DOHH2 (cell line): Measurements from ENCODE around the gene FOXD2.

Source experiments
- H3F3A ChIP-seq: fragments of 200-600 bp; sonication (generic), shearing (Covaris generic); 2 replicates; pipeline ENCODE4 v1.6.0; 2016; ENCODE audit warnings: antibody characterized with exemption, mild to moderate bottlenecking; ENCODE audit not compliant: control insufficient read depth, insufficient read depth
- H3K27ac ChIP-seq: fragments of 200-600 bp; sonication (generic); 2 replicates; pipeline ENCODE4 v1.5.1; 2014; ENCODE audit warnings: low read depth, mild to moderate bottlenecking, low read length, moderate library complexity
- H3K27me3 ChIP-seq: fragments of 200-600 bp; sonication (generic); 2 replicates; pipeline ENCODE4 v1.6.1; 2014; ENCODE audit warnings: mild to moderate bottlenecking, low read length, mixed read lengths; ENCODE audit not compliant: control insufficient read depth
- H3K36me3 ChIP-seq: fragments of 200-600 bp; sonication (generic); 2 replicates; pipeline ENCODE4 v1.6.1; 2014; ENCODE audit warnings: mild to moderate bottlenecking, low read length, moderate library complexity, mixed read lengths; ENCODE audit not compliant: control insufficient read depth
- H3K4me1 ChIP-seq: fragments of 200-600 bp; sonication (generic); 2 replicates; pipeline ENCODE4 v1.6.1; 2014; ENCODE audit warnings: mild to moderate bottlenecking, low read length, mixed read lengths; ENCODE audit not compliant: control insufficient read depth
- H3K4me2 ChIP-seq: fragments of 200-600 bp; sonication (generic); 2 replicates; pipeline ENCODE4 v1.6.0; 2014; ENCODE audit warnings: mild to moderate bottlenecking, low read length, moderate library complexity
- H3K4me3 ChIP-seq: fragments of 200-600 bp; sonication (generic); 2 replicates; pipeline ENCODE4 v1.5.1; 2014; ENCODE audit warnings: mild to moderate bottlenecking, low read length, mixed read lengths
- H3K79me2 ChIP-seq: fragments of 200-600 bp; sonication (generic); 2 replicates; pipeline ENCODE4 v1.6.1; 2014; ENCODE audit warnings: mild to moderate bottlenecking, low read length, mixed read lengths; ENCODE audit not compliant: control insufficient read depth
- H3K9me2 ChIP-seq: fragments of 200-600 bp; sonication (generic); replicated peaks from 2 replicates; pipeline ENCODE4 v1.6.1; 2014; ENCODE audit warnings: mild to moderate bottlenecking, low read length, mixed read lengths; ENCODE audit not compliant: control insufficient read depth
- H3K9me3 ChIP-seq: fragments of 200-600 bp; sonication (generic); 2 replicates; pipeline ENCODE4 v1.6.1; 2014; ENCODE audit warnings: antibody characterized with exemption, low read length, mixed read lengths; ENCODE audit not compliant: control insufficient read depth, insufficient read depth
- H4K20me1 ChIP-seq: fragments of 200-600 bp; sonication (generic); 2 replicates; pipeline ENCODE4 v1.6.0; 2014; ENCODE audit warnings: low read depth, mild to moderate bottlenecking, antibody characterized with exemption, low read length, moderate library complexity; ENCODE audit not compliant: control insufficient read depth, insufficient read depth
- EZH2phosphoT487 ChIP-seq: fragments of 200-600 bp; sonication (generic); IDR thresholded peaks from 2 replicates; pipeline ENCODE4 v1.6.1; 2017; ENCODE audit warnings: borderline replicate concordance, mild to moderate bottlenecking, antibody characterized with exemption, low read length, moderate library complexity, mixed read lengths
- TF ChIP-seq, protein P1 (sequence below): fragments of 200-600 bp; sonication (generic); IDR thresholded peaks from one replicate; pipeline ENCODE4 v1.5.1; 2014; ENCODE audit warnings: antibody characterized with exemption, mild to moderate bottlenecking, low read depth, low read length; ENCODE audit not compliant: poor library complexity, severe bottlenecking

Gene FOXD2

DNA sequence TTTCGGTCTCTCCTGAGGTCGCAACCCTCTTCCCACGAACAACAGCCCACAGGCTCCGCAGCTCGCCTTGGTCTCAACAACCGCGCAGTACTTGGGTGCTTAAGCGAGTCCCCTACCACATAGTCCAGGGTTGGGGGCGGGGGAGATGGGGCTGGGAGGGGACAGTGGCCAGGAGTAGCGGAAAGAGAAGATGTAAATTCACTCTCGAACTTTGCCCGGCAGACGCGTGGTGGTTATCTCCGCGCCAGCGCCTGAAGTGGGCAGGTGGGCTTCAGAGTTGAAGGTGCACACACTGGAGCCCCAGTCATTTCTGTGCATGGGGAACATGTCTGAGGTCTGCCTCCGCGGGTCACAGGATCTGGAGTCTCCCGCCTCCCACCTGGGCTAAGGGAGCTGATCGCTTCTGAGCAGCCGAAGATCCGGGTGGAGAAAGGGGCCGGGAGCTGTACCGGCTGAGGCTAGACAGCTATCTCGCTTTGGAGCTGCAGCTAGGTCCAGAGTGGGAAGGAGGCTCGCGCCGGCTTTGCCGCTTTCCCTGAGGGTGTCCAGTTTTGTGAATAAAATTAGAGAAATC lies 4.3 kb upstream of the FOXD2 start:
- H3K4me3 ChIP-seq: peak overlapping the region; percentile 52
- no peaks in the 10 kb centered on the region for H3K9me2 ChIP-seq
- no peaks in the 10 kb centered on the region for H3K9me3 ChIP-seq
- H4K20me1 ChIP-seq: peaks cover 18% of the 10 kb centered on the region; the same call in 1 of the 2 replicates
- no peak overlapping the region for H3K27ac ChIP-seq
- no peaks in the 10 kb centered on the region for H3F3A ChIP-seq
- peaks cover 74% of the 10 kb centered on the region for H3K79me2 ChIP-seq
- H3K4me1 ChIP-seq: peaks cover 44% of the 10 kb centered on the region
- H3K36me3 ChIP-seq: peaks cover 49% of the 10 kb centered on the region
- peak overlapping the region; percentile 59 for H3K4me2 ChIP-seq
- TF ChIP-seq EZH2phosphoT487: no peak
- TF ChIP-seq, protein P1, sequence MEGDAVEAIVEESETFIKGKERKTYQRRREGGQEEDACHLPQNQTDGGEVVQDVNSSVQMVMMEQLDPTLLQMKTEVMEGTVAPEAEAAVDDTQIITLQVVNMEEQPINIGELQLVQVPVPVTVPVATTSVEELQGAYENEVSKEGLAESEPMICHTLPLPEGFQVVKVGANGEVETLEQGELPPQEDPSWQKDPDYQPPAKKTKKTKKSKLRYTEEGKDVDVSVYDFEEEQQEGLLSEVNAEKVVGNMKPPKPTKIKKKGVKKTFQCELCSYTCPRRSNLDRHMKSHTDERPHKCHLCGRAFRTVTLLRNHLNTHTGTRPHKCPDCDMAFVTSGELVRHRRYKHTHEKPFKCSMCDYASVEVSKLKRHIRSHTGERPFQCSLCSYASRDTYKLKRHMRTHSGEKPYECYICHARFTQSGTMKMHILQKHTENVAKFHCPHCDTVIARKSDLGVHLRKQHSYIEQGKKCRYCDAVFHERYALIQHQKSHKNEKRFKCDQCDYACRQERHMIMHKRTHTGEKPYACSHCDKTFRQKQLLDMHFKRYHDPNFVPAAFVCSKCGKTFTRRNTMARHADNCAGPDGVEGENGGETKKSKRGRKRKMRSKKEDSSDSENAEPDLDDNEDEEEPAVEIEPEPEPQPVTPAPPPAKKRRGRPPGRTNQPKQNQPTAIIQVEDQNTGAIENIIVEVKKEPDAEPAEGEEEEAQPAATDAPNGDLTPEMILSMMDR: no peak
- no peaks in the 10 kb centered on the region for H3K27me3 ChIP-seq

DNA sequence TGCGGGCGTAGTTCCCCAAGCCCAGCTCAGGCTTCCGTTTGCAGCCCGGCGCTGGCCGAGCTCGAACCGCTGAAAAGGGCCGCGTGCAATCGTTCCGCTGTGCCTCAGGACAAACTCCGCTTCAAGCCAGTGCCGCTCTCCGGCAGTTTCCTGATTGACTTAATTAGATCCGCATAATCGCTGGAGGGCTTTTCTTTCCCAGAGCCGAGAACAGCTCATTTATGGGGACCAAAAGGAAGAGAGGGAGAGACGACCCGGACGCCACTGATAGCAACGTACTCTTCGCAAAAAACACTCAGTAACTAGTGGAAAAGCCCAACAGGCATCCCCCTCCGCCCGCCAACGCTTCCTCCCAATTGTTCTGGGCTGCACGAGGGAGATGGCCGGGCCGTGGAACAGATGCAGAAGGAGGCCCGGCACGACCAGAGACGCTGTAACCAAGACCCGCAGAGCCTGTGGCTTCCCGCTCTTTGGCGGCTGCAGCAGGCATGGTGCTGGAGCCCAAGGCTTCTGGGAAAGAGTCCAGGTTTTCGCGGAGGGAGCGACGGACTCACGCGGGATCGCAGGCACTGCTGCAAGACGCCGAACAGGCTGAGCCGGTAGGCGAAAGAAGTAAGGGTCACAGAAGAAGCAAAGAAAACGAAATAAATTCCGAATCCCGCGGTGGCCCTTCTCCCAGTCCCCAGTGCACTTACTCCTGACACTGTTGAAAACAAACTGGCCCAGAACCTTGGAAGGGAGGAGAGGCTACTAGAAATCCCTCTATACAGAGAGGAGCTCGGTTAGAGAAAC lies 3.6 kb upstream of the FOXD2 start:
- H3K27ac ChIP-seq: no peak overlapping the region
- H3K36me3 ChIP-seq: peaks cover 46% of the 10 kb centered on the region
- H3K27me3 ChIP-seq: no peaks in the 10 kb centered on the region
- H3K4me1 ChIP-seq: peaks cover 44% of the 10 kb centered on the region
- peak overlapping the region; percentile 59 for H3K4me2 ChIP-seq
- H3K9me3 ChIP-seq: no peaks in the 10 kb centered on the region
- peak overlapping the region; percentile 52 for H3K4me3 ChIP-seq
- H3K79me2 ChIP-seq: peaks cover 67% of the 10 kb centered on the region
- no peak for TF ChIP-seq EZH2phosphoT487
- TF ChIP-seq, protein P1: no peak
- H3F3A ChIP-seq: no peaks in the 10 kb centered on the region
- no peaks in the 10 kb centered on the region for H3K9me2 ChIP-seq
- H4K20me1 ChIP-seq: peaks cover 18% of the 10 kb centered on the region; the same call in 1 of the 2 replicates

DNA sequence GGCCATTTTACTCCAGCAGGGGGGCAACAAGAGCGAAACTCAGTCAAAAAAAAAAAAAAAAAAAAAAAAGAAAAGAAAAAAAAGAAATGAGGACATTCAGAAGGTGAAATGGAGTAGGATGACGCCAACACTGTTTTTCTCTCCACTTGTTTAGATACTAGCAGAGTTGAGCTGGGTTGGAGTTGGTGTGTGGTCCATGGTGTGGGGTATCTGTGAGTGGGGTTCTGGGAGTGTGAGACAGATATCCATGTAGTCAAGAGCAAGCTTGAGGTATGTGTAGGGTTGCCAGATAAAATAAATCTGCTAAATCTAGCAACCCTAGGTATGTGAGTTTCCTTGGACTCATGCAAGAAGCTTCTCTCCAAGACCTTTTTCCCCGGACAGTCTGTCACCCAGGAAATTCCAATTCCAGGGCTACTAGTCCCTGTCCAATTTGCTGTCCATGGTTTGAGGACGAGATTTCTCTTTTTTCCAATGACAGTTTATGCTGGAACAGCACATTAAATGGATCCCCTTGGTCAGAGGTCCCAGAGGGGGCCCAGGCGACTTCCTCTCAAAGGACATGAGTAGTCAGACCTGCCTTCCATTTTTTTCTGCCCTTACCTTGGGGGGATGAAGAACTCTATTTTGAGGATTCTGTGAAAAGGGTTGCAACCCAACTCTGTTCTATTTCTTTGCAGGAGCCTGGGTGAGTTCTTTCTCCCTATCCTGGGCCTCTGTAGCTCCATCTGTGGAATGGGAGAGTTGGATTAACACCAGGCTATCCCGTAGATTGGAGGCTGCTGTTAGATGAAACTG lies 2.1 kb upstream of the FOXD2 start:
- Histone ChIP-seq H3K4me2 (peak overlapping the region; percentile 88), H4K20me1 (peaks cover 18% of the 10 kb centered on the region; the same call in 1 of the 2 replicates), H3F3A (no peaks in the 10 kb centered on the region), H3K27me3 (no peaks in the 10 kb centered on the region; the same call in 1 of the 2 replicates), H3K4me3 (peak overlapping the region; percentile 96), H3K9me3 (no peaks in the 10 kb centered on the region), H3K4me1 (peaks cover 44% of the 10 kb centered on the region), H3K27ac (no peak overlapping the region), H3K36me3 (peaks cover 46% of the 10 kb centered on the region), H3K9me2 (no peaks in the 10 kb centered on the region), H3K79me2 (peaks cover 65% of the 10 kb centered on the region)
- no peak for TF ChIP-seq EZH2phosphoT487
- TF ChIP-seq, protein P1: no peak
